Measurements from ENCODE around the gene CHMP6.

DNA sequence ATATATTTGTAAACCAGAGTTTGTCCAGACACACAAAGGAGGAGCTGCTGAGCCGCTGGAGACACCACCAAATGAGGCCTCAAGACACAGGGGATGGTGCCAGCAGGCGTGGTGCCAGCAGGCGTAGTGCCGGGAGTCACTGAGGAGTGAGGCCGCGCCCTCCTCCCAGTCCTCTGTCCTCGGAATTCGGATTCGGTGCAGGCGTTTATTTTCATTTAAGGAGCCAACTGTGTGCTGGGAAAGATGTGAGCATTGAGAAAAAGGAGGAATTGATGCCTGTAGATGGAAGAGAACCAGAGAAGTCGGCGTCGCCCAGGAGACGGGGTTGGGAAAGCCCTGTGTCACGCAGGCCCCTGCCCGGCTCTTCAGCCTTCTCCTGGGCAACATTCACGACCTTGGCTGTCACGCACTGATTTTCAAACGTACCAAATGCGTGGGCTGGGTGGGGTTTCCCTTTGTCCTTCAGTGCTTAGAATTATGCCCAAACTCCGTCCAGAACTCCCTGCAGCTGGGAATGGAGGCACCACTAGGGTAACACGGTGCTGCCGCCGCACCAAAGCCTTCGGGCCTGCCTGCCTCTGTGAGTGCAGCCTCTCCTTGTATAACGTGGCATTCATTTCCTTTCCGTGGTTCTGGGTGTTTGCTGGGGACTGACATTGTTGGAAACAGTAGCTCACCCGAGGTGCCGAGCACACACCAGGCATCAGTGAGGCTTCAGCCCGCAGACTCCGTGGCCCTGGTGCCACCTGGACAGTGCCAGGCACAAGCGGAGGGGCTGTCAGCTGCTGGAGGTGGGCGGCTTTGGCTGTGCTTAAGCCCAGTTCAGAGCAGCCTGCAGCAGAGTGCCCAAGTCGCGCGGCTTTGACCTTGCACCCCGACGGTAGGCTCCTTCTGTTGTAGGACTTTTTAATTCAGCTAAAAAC is 49.0 kb upstream of the CHMP6 start:
- TF ChIP-seq, protein P1, sequence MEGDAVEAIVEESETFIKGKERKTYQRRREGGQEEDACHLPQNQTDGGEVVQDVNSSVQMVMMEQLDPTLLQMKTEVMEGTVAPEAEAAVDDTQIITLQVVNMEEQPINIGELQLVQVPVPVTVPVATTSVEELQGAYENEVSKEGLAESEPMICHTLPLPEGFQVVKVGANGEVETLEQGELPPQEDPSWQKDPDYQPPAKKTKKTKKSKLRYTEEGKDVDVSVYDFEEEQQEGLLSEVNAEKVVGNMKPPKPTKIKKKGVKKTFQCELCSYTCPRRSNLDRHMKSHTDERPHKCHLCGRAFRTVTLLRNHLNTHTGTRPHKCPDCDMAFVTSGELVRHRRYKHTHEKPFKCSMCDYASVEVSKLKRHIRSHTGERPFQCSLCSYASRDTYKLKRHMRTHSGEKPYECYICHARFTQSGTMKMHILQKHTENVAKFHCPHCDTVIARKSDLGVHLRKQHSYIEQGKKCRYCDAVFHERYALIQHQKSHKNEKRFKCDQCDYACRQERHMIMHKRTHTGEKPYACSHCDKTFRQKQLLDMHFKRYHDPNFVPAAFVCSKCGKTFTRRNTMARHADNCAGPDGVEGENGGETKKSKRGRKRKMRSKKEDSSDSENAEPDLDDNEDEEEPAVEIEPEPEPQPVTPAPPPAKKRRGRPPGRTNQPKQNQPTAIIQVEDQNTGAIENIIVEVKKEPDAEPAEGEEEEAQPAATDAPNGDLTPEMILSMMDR (conservative IDR thresholded peaks at IDR 0.05; ENCODE audit: low read length): no peak
- no peak for TF ChIP-seq EZH2phosphoT487 (IDR thresholded peaks at IDR 0.05; ENCODE audit: borderline replicate concordance)
